Left ventricle myocardium inferior (tissue), 1 donor: ENCODE results near the gene GOLPH3L. TPM values are rescaled to one million over a fixed set of nuclear protein-coding genes. Genes with fewer than 3 reads are reported as not detected.

Source experiments
- DNase-seq: peaks from one replicate; pipeline ENCODE4 v3.0.0-alpha.2; 2020
- H3K27ac ChIP-seq: fragments of 200-600 bp; replicated peaks from 2 replicates; pipeline ENCODE4 v1.8.0; 2021
- H3K27me3 ChIP-seq: fragments of 200-600 bp; 2 replicates; pipeline ENCODE4 v1.8.0; 2021; ENCODE audit warnings: low read depth
- H3K36me3 ChIP-seq: fragments of 200-600 bp; 2 replicates; pipeline ENCODE4 v1.8.0; 2021
- H3K4me1 ChIP-seq: fragments of 200-600 bp; 2 replicates; pipeline ENCODE4 v1.8.0; 2021
- H3K4me3 ChIP-seq: fragments of 200-600 bp; 2 replicates; pipeline ENCODE4 v1.8.0; 2021; ENCODE audit warnings: mild to moderate bottlenecking, moderate library complexity
- H3K9me3 ChIP-seq: fragments of 200-600 bp; replicated peaks from 2 replicates; pipeline ENCODE4 v1.8.0; 2021
- CTCF ChIP-seq: fragments of 200-600 bp; IDR thresholded peaks from 2 replicates; pipeline ENCODE4 v1.8.0; 2021; ENCODE audit warnings: antibody characterized with exemption, mild to moderate bottlenecking, borderline replicate concordance
- intact Hi-C: fragments of 100-400 bp; cut with micrococcal nuclease; formaldehyde crosslinking; loops from one replicate; pipeline ENCODE4 v1.11.0; 2022
- total RNA-seq: library from RNA; stranded (reverse); fragmentation: NEBNext Ultra II Directional; extraction: Animal tissue kit (Norgen Biotek cat#: 25700); gene quantifications from one replicate; pipeline ENCODE4 v1.2.1, GENCODE V29; 2021
- donor health status: DM: no; HTN: yes; CAD: no; lungs with severe emphysema.

The GOLPH3L gene
- total RNA-seq, 1 donor from 2014 or later: 16.9 TPM

GRCh38 chr1:150596976-150597375 lies 100.0 kb downstream of the GOLPH3L start:
- no peaks in the 10 kb centered on the region for H3K9me3 ChIP-seq
- no peak for DNase-seq
- no peak overlapping the region for H3K27ac ChIP-seq
- H3K36me3 ChIP-seq: peaks cover 9% of the 10 kb centered on the region
- H3K27me3 ChIP-seq: no peaks in the 10 kb centered on the region
- H3K4me3 ChIP-seq: no peak overlapping the region
- TF ChIP-seq CTCF: no peak
- intact Hi-C loops: no loop called here
- no peaks in the 10 kb centered on the region for H3K4me1 ChIP-seq

Other genes with a start within 250 kb of the GOLPH3L start
- 32.2 TPM for gene TARS2, start 209.7 kb downstream of the GOLPH3L start, total RNA-seq
- 20.1 TPM for gene ECM1, start 189.0 kb downstream of the GOLPH3L start, total RNA-seq
- gene FALEC, start 181.4 kb downstream of the GOLPH3L start, total RNA-seq: 0.44 TPM
- gene ADAMTSL4, start 147.7 kb downstream of the GOLPH3L start, total RNA-seq: 46.3 TPM
- gene MCL1, start 117.5 kb downstream of the GOLPH3L start, total RNA-seq: 97.0 TPM
- gene ENSA, start 67.5 kb downstream of the GOLPH3L start, total RNA-seq: 129 TPM
- gene HORMAD1, start 23.7 kb upstream of the GOLPH3L start, total RNA-seq: not detected
- gene CTSS, start 68.6 kb upstream of the GOLPH3L start, total RNA-seq: 27.5 TPM
- gene CTSK, start 111.1 kb upstream of the GOLPH3L start, total RNA-seq: 8.2 TPM
- 26.5 TPM for gene ARNT, start 179.4 kb upstream of the GOLPH3L start, total RNA-seq
- gene CTXND2, start 190.0 kb upstream of the GOLPH3L start, total RNA-seq: not detected
- gene SETDB1, start 229.2 kb upstream of the GOLPH3L start, total RNA-seq: 17.2 TPM